GM19463 (cell line): Measurements from ENCODE around the gene AQP6.

Experiments
- ATAC-seq: cut with Tn5 transposase; IDR thresholded peaks from one replicate; pipeline ENCODE4 v1.9.1; 2021; ENCODE audit warnings: mild to moderate bottlenecking, moderate library complexity; ENCODE audit not compliant: unreplicated experiment

AQP6 gene

GRCh38 chr12:49972641-49973360, at the start of gene AQP6:
AQP6 (plus strand) TSS chr12:49972947; CDS start chr12:49973174, 227 bp downstream.
- ATAC-seq: no peak

GRCh38 chr12:49923035-49923644, 49.6 kb upstream of the AQP6 start:
- ATAC-seq: no peak

GRCh38 chr12:49923880-49924556, 48.7 kb upstream of the AQP6 start:
- ATAC-seq: no peak

GRCh38 chr12:49924628-49925246, 48.0 kb upstream of the AQP6 start:
- ATAC-seq: no peak

- ATAC-seq: no peak
Measured at GRCh38 chr12:49925433-49926204, 47.1 kb upstream of the AQP6 start.

GRCh38 chr12:49928471-49928870, 44.3 kb upstream of the AQP6 start:
- ATAC-seq: no peak

- no peak for ATAC-seq
Measured at GRCh38 chr12:49929581-49929980, 43.2 kb upstream of the AQP6 start.

- ATAC-seq: no peak
Measured at GRCh38 chr12:49930515-49931288, 42.0 kb upstream of the AQP6 start.

- ATAC-seq: no peak
Measured at GRCh38 chr12:49932023-49932422, 40.7 kb upstream of the AQP6 start.

- no peak for ATAC-seq
Measured at GRCh38 chr12:49932533-49933130, 40.1 kb upstream of the AQP6 start.

GRCh38 chr12:49933796-49934195, 39.0 kb upstream of the AQP6 start:
- no peak for ATAC-seq

GRCh38 chr12:49934505-49934904, 38.2 kb upstream of the AQP6 start:
- ATAC-seq: no peak

GRCh38 chr12:49936925-49937324, 35.8 kb upstream of the AQP6 start:
- ATAC-seq: no peak

GRCh38 chr12:49937639-49938300, 35.0 kb upstream of the AQP6 start:
- ATAC-seq: no peak

- no peak for ATAC-seq
Measured at GRCh38 chr12:49939307-49939706, 33.4 kb upstream of the AQP6 start.

- no peak for ATAC-seq
Measured at GRCh38 chr12:49939707-49940106, 33.0 kb upstream of the AQP6 start.

- ATAC-seq: no peak
Measured at GRCh38 chr12:49941556-49942511, 30.9 kb upstream of the AQP6 start.

- ATAC-seq: no peak
Measured at GRCh38 chr12:49942512-49942893, 30.2 kb upstream of the AQP6 start.
